ENCODE data around the gene CCDC106. TPM values are rescaled to one million over a fixed set of nuclear protein-coding genes. Genes with fewer than 3 reads are reported as not detected.

The CCDC106 gene
- total and polyA plus RNA-seq, 2 experiments from 2014 or later, result 12.0 to 15.2 TPM

GRCh38 chr19:55653651-55654322, 5.8 kb downstream of the CCDC106 start:
- peaks cover 23% of the 10 kb centered on the region for H3K4me1 ChIP-seq (ENCODE audit: insufficient read depth)
- H3K4me3 ChIP-seq, result peak overlapping the region; percentile 98
- TF ChIP-seq EZH2phosphoT487 (IDR thresholded peaks at IDR 0.05; ENCODE audit: insufficient read depth, low read depth), result no peak
- TF ChIP-seq EZH2 (IDR thresholded peaks at IDR 0.05; ENCODE audit: insufficient read depth, poor library complexity, severe bottlenecking), result no peak
- in situ Hi-C loops (cut with MboI), result loop anchor here (25.0 kb wide), 1 partner anchor 1191 kb away; the partner anchor contains the start of genes CDC42EP5 and LENG9
- no peaks in the 10 kb centered on the region for H3K9me3 ChIP-seq (ENCODE audit: low read depth)
- WGBS, 2 experiments (ENCODE audit: low coverage in 1 of 2, low lambda C conversion rate in 2 of 2, missing lambda C conversion rate in 2 of 2), result 1% methylated on average over 53 to 54 of the region's 57 CpGs
- peak; percentile 98 for DNase-seq
- H3K79me2 ChIP-seq (ENCODE audit: insufficient read depth), result peaks cover 38% of the 10 kb centered on the region
- no peaks in the 10 kb centered on the region for H3K9me2 ChIP-seq (ENCODE audit: insufficient read depth)
- H4K20me1 ChIP-seq (ENCODE audit: insufficient read depth), result peaks cover 29% of the 10 kb centered on the region; the same call in 1 of the 2 replicates
- H3K9ac ChIP-seq, result peak overlapping the region; percentile 98
- peak overlapping the region; percentile 73 for H3K4me2 ChIP-seq (ENCODE audit: unreplicated experiment)
- H3K27me3 ChIP-seq (replicated peaks; ENCODE audit: insufficient read depth), result no peaks in the 10 kb centered on the region
- H3F3A ChIP-seq (ENCODE audit: insufficient read depth), result peaks cover 8% of the 10 kb centered on the region
- H3K27ac ChIP-seq, result peak overlapping the region; percentile 97
- no peaks in the 10 kb centered on the region for H3K36me3 ChIP-seq (ENCODE audit: low read depth)
- peak overlapping the region; percentile 85 for H2AFZ ChIP-seq

GRCh38 chr19:55654323-55654867, 6.4 kb downstream of the CCDC106 start:
- Histone ChIP-seq H3K9me3 (ENCODE audit: low read depth) (no peaks in the 10 kb centered on the region), H3K27ac (peak overlapping the region; percentile 97), H3K4me3 (peak overlapping the region; percentile 98), H3F3A (ENCODE audit: insufficient read depth) (peaks cover 8% of the 10 kb centered on the region), H2AFZ (peak overlapping the region; percentile 85), H3K4me1 (ENCODE audit: insufficient read depth) (peaks cover 24% of the 10 kb centered on the region), H3K36me3 (ENCODE audit: low read depth) (no peaks in the 10 kb centered on the region), H3K4me2 (ENCODE audit: unreplicated experiment) (peak overlapping the region; percentile 73), H3K9me2 (ENCODE audit: insufficient read depth) (no peaks in the 10 kb centered on the region), H3K27me3 (replicated peaks; ENCODE audit: insufficient read depth) (no peaks in the 10 kb centered on the region), H3K79me2 (ENCODE audit: insufficient read depth) (peaks cover 44% of the 10 kb centered on the region), H3K9ac (peak overlapping the region; percentile 98), H4K20me1 (ENCODE audit: insufficient read depth) (peaks cover 35% of the 10 kb centered on the region; the same call in 1 of the 2 replicates)
- 1% methylated on average over 51 to 52 of the region's 52 CpGs for WGBS, 2 experiments (ENCODE audit: low coverage in 1 of 2, low lambda C conversion rate in 2 of 2, missing lambda C conversion rate in 2 of 2)
- no peak for TF ChIP-seq EZH2phosphoT487 (IDR thresholded peaks at IDR 0.05; ENCODE audit: insufficient read depth, low read depth)
- no peak for TF ChIP-seq EZH2 (IDR thresholded peaks at IDR 0.05; ENCODE audit: insufficient read depth, poor library complexity, severe bottlenecking)
- in situ Hi-C loops (cut with MboI), result loop anchor here (25.0 kb wide), 1 partner anchor 1192 kb away; the partner anchor contains the start of genes CDC42EP5 and LENG9
- peak; percentile 100 for DNase-seq

DNA sequence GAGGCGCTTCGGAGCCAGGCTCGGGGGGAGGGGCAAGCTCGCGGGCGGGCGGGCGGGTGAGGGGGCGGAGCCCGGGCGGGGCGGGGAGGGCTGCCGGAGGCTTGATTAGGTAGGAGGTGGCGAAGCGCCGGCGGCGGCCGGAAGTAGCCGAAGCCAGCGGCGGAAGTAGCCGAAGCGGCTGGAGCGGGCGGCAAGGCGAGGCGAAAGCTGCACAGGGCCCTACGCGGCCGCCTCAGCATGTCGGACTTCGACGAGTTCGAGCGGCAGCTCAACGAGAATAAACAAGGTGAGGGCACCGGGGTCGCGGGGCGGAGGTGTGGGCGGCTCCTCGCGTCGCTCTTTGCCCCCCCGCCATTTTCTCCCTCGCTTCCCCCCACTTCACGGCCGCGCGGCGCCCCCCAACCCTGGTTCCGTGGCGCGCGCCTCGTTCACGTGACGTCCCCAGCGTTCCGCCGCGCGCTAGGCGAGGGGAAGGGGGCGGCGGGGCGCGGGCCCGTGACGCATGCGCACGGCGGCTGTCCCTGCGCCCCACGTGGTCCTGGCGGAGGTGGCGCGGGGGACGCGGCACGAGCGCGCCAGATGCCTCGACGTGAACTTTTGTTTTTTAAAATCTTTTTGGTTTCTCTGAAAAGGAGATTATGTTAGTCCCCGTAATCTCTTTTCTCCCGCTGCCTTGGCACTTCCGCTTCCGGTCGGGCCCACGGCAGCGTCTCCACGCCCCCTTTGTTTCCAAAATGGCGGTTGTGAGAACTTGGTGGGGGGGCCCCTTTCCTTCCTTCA, 7.0 kb downstream of the CCDC106 start, which contains the start of gene U2AF2:
TSS of gene U2AF2 (plus strand) at position 168 of the 780 bp plus-strand sequence. CDS start at position 238, 70 bp downstream.
- H3K79me2 ChIP-seq (ENCODE audit: insufficient read depth), result peaks cover 51% of the 10 kb centered on the region
- no peaks in the 10 kb centered on the region for H3K27me3 ChIP-seq (replicated peaks; ENCODE audit: insufficient read depth)
- TF ChIP-seq EZH2 (IDR thresholded peaks at IDR 0.05; ENCODE audit: insufficient read depth, poor library complexity, severe bottlenecking) (no peak), EZH2phosphoT487 (IDR thresholded peaks at IDR 0.05; ENCODE audit: insufficient read depth, low read depth) (no peak)
- peaks cover 37% of the 10 kb centered on the region; the same call in 1 of the 2 replicates for H4K20me1 ChIP-seq (ENCODE audit: insufficient read depth)
- peaks cover 24% of the 10 kb centered on the region for H3K4me1 ChIP-seq (ENCODE audit: insufficient read depth)
- 1 to 2% methylated on average over 58 to 61 of the region's 95 CpGs for WGBS, 2 experiments (ENCODE audit: low coverage in 1 of 2, low lambda C conversion rate in 2 of 2, missing lambda C conversion rate in 2 of 2)
- H3K4me3 ChIP-seq, result peak within 1 kb of the TSS; percentile 98
- peak within 1 kb of the TSS; percentile 97 for H3K27ac ChIP-seq
- peak; percentile 95 for DNase-seq
- no peaks in the 10 kb centered on the region for H3K9me3 ChIP-seq (ENCODE audit: low read depth)
- H3K4me2 ChIP-seq (ENCODE audit: unreplicated experiment), result peak within 1 kb of the TSS; percentile 100
- H3K36me3 ChIP-seq (ENCODE audit: low read depth), result no peaks in the 10 kb centered on the region
- H3F3A ChIP-seq (ENCODE audit: insufficient read depth), result peaks cover 8% of the 10 kb centered on the region
- peak within 1 kb of the TSS; percentile 85 for H2AFZ ChIP-seq
- H3K9ac ChIP-seq, result peak within 1 kb of the TSS; percentile 98
- H3K9me2 ChIP-seq (ENCODE audit: insufficient read depth), result no peaks in the 10 kb centered on the region
- in situ Hi-C loops (cut with MboI), result loop anchor here (25.0 kb wide), 1 partner anchor 1193 kb away; the partner anchor contains the start of genes CDC42EP5 and LENG9

DNA sequence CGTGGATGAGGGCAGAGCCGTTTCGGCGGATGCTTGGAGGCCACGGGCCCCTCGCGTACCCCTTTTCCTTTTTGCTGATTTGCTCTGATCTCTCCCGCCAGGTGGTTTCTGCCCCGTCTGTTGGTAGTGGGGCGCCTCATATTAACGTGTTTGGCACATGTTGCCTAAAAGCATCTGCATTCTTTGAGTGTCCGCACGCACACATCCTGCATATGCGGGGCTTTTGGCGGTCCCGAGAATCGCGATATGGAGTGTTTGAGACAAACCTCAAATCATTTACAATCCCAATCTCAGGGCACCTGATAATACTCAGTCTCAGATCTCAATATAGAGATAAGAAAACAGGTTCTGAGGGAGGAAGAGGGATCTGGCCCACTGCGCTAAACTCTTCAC, 7.6 kb downstream of the CCDC106 start:
- peak overlapping the region; percentile 49 for H2AFZ ChIP-seq
- H3F3A ChIP-seq (ENCODE audit: insufficient read depth), result peaks cover 8% of the 10 kb centered on the region
- DNase-seq, result no peak
- H3K36me3 ChIP-seq (ENCODE audit: low read depth), result no peaks in the 10 kb centered on the region; the same call in 1 of the 2 replicates
- peaks cover 57% of the 10 kb centered on the region for H3K79me2 ChIP-seq (ENCODE audit: insufficient read depth)
- peak overlapping the region; percentile 100 for H3K4me2 ChIP-seq (ENCODE audit: unreplicated experiment)
- peak overlapping the region; percentile 98 for H3K9ac ChIP-seq
- H3K9me2 ChIP-seq (ENCODE audit: insufficient read depth), result no peaks in the 10 kb centered on the region
- peaks cover 24% of the 10 kb centered on the region for H3K4me1 ChIP-seq (ENCODE audit: insufficient read depth)
- TF ChIP-seq EZH2 (IDR thresholded peaks at IDR 0.05; ENCODE audit: insufficient read depth, poor library complexity, severe bottlenecking) (no peak), EZH2phosphoT487 (IDR thresholded peaks at IDR 0.05; ENCODE audit: insufficient read depth, low read depth) (no peak)
- WGBS, 2 experiments (ENCODE audit: low coverage in 1 of 2, low lambda C conversion rate in 2 of 2, missing lambda C conversion rate in 2 of 2), result 0 to 1% methylated on average over 19 of the region's 19 CpGs
- in situ Hi-C loops (cut with MboI), result loop anchor here (25.0 kb wide), 1 partner anchor 1193 kb away; the partner anchor contains the start of genes CDC42EP5 and LENG9
- H3K27me3 ChIP-seq (replicated peaks; ENCODE audit: insufficient read depth), result no peaks in the 10 kb centered on the region
- peak overlapping the region; percentile 97 for H3K27ac ChIP-seq
- H4K20me1 ChIP-seq (ENCODE audit: insufficient read depth), result peaks cover 37% of the 10 kb centered on the region; the same call in 1 of the 2 replicates
- peak overlapping the region; percentile 98 for H3K4me3 ChIP-seq
- no peaks in the 10 kb centered on the region for H3K9me3 ChIP-seq (ENCODE audit: low read depth)

All from GM23248 (cell line).